IPS DF 4.7 (cell line): ENCODE data around the gene CEP72.
"Not testable (repeated sequence)": the region's sequence is repeated elsewhere in the genome, so short reads cannot be mapped to it uniquely, and the experiment has no call there.

ENCODE experiments used
- DNase-seq: peaks from one replicate; pipeline ENCODE4 v3.0.0-alpha.2; 2013; ENCODE audit warnings: low spot score; ENCODE audit errors: extremely low read depth

CEP72 gene, protein sequence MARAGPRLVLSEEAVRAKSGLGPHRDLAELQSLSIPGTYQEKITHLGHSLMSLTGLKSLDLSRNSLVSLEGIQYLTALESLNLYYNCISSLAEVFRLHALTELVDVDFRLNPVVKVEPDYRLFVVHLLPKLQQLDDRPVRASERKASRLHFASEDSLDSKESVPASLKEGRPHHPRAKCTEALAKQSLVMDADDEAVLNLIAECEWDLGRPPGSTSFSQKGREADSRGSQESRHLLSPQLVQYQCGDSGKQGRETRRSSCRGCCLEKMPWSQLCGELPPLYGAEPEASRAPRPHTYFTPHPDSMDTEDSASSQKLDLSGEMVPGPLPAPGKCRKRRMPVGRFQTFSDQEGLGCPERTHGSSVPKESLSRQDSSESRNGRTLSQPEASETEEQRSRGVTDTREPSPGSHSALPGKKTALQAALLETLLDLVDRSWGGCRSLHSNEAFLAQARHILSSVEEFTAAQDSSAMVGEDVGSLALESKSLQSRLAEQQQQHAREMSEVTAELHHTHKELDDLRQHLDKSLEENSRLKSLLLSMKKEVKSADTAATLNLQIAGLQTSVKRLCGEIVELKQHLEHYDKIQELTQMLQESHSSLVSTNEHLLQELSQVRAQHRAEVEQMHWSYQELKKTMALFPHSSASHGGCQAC

DNA sequence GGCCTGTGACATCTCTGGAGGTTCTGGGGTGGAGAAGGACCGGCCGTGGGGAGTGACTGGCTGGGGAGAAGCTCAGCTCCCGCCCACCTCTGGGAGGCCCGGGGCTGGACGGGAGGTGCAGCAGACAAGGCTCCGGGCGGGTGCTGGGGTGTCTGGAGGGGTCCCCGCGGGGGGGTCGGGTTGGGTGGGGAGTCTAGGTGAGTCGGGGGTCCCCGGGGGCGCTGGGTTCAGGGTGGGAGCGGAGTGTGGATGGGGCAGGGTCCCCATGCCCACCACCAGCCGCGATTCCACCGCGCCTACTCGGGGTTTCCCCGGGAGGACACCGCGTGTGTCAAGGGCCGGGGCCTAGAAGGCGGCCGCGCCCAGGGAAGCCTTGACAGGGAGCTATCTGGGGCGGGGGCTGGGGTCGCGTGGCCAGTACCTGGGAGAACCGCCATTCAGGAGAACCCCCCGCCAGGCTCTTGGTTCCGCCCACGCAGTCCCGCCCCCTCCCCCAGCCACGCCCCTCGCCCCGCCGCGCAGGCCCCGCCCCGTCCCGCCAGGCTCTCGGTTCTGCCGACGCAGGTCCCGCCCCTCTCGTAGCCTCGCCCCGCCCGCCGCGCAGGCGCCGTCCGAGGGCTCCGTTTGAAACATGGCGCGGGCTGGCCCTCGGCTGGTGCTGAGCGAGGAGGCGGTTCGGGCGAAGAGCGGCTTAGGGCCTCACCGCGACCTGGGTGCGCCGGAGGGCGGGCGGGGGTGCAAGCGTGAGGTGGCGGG lies at the start of gene CEP72:
TSS of gene CEP72 (plus strand) at position 610 of the 756 bp plus-strand sequence. CDS start at position 632, 22 bp downstream.
- DNase-seq = no peak

DNA sequence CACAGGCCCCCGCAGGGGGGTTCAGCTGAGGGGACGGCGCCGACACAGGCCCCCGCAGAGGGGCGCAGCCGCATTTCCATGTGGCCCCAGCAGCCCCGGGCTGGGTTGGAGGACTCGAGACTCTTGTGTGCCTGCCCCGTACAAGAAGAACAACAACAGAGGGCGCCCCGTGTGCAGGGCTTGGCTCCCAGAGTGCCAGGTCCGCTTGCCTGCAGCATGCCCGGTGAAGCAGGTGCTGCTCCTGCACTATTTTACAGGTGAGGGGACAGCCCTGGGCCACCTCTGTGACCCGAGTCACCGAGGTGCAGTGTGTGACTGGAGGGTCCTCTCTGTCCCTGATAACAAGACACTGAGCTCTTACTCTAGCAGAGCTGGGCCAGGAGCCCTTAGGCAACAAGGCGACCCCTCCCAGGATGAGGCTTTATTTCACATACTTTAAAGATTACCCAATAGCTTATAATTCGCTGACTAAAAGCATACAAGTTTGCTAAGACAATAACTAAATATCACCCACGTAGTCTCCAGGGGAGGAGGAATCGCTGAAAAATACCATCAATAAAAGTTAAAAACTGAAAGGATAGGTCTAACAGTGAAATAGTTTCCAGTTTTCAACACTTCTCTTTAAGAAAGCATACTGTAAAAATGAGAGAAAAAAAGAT lies 46.2 kb upstream of the CEP72 start:
- DNase-seq = no peak

DNA sequence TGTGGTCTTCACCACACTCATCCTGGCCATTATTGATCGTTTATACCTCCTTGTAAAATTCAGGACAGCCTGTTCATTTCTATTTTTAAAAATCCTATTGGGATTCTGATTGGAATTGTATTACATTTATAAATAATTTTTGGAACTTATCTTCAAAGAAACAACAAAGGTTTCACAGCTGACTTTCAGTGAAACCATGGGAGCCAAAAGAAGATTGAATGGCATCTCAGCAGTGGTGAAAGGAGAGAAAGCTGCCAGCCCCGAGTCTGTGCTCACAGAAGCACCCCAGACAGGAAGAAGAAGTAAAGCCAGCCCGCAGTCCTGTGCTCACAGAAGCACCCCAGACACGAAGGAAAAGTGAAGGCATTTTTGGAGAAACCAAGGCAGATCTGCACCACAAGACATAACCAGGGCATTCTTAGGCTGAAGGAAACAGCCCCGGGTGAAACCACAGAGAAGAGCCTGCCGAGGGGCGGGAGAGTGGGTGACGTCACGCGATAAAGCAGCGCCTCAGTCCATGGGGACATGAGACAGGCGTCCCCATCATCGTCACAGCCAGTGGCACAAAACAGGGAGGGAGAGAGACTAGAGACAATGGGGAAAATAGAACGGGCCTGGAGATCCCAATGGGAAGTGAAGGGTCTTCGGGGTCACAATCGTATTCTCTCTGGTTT lies 45.4 kb upstream of the CEP72 start:
- DNase-seq = no peak

DNA sequence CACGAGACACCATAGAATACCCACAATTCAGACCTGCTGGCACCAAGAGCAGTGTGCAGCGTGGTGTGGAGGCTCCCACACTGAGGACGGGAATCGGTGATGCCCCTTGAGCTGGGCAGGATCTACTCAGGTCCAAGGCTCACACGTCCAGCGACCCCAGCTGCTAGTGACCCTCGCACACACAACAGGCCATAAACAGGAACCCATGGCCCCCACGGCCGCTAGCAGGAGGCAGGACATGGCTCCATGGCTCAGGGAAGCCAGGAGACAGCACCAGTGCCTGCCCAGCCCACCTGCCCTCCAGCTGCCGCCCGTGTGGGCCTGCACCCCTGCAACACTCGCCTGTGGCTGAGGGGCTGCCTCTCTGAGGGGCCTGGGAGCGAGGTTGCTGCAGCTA lies 44.5 kb upstream of the CEP72 start:
- no peak for DNase-seq

DNA sequence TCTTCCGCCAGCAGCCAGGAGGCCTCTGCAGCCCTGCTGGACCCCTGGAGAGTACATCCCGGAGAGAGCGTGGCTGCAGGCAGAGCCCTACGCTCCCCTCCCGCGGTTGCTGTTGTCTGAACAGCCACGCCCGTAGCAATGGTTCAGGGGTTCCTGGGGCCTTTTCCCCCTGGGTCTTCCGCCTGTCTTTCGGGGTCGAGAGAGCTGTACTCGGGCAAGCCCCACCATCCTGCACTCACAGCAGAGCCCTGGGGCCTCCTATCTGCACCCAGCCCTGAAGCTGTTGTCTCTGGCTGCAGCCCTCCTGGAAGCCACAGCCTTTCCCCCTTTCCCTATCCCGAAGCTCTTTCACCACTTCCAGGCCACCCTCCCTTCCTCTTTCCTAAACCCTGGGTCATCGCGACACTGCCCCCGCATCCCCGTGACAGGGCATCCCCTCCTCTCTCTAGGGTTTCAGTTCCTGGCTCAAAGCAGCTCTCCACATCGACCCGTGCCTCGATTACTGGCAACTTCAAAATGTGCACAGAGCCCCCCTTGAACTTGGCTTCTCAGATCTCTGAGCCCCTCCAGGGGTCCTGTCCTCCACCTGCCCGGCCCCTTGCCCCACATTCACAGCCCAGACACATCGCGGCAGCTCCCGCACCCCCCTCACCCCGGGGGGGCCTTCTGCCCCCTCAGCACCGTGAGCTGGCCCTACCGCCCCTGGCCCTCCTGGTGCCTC lies 43.9 kb upstream of the CEP72 start:
- DNase-seq = no peak

DNA sequence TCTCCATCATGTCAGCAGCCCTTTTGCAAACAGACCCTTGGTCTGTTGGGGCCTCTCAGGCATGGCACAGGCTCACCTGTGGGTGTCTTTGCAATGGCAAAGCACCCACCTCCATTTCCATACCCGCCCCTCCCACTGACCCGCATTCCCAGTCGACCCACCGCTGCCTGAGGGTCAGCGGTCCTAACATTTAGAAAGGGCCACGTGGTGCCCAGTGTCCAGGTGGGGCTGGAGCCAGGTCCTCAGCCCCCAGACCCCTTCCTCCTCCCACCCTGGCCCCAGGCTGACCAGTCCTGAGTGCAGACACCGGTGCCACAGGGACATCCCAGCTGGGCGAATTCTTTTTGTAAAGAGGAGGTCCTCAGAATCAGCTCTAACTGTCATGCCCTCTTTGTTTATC lies 43.3 kb upstream of the CEP72 start:
- no peak for DNase-seq

DNA sequence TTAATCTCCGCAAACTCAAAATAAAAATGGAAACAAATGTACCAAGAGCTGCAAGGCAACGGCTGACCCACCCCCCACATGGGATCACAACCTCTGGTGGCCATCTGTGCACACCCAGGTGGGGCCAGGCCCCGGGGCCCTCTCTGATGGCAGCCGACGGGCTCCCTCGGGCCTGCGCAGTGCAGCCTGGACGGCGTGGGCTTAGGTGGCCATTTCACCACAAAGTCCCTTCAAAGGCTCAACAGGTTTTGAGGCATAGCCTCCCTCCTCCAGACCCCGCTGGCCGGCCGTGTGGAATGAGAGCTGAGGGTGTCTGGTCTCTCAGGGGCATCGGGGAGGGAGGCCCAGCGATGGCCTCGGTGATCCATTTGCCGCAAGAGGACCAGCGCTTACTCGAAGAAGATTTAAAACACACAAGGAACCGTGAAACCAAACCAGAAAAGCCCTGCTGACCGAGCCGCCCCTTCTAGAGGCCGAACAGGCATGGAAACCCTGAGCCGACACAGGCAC lies 42.7 kb upstream of the CEP72 start:
- no peak for DNase-seq

DNA sequence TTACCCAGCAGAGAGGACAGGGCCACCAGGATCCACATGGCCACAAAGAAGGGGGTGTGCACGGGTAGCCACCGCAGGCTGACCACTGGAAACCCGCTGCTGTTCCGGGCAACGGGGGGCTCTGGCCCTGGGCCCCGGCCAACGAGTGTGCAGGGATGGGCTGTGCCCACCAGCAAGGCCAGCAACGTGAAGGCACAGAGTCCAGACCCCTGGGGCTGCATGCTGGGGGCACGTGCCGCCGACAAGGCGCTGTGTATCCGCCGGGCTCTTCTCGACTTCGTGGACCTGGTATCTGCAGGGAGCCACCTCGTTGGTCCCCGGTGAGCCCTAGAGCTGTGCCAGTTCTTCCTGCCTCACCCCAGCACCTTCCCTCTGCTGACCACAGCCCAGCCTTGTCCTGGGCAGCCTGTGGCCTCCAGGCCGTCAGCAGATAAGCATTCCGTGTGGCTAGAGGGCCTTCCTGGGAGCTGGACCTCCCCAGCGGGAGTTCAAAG lies 42.2 kb upstream of the CEP72 start:
- no peak for DNase-seq

DNA sequence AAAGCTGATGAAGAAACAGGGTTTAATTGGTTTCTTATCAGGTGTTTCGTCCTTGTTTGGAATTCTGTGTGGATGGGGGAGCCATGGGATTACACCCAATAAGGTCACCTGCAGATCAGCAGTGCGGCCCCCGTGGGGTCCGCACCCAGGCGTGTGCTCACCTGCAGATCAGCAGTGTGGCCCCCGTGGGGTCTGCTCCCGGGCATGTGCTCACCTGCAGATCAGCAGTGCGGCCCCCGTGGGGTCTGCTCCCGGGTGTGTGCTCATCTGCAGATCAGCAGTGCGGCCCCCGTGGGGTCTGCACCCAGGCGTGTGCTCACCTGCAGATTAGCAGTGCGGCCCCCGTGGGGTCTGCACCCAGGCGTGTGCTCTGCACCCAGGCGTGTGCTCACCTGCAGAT lies 41.7 kb upstream of the CEP72 start:
- no peak for DNase-seq

DNA sequence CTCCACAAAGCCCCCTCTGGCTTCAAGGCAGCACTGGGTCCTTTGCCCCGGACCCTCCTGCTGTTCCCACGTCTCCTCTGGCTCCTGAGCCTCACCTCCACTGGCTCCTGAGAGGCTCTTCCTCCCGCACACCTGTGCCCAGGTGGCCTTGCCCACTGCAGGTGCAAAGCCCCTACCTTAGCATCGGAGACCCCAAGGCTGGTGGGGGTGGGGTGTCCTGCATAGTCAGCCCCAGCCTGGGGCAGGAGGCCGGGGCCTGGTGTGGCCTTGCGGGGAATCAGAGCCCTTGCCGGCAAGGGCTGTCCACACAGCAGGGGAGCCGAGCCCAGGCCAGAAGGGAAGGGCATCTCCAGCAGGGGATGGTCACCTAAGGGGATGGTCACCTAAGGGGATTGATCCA lies 41.3 kb upstream of the CEP72 start:
- no peak for DNase-seq

DNA sequence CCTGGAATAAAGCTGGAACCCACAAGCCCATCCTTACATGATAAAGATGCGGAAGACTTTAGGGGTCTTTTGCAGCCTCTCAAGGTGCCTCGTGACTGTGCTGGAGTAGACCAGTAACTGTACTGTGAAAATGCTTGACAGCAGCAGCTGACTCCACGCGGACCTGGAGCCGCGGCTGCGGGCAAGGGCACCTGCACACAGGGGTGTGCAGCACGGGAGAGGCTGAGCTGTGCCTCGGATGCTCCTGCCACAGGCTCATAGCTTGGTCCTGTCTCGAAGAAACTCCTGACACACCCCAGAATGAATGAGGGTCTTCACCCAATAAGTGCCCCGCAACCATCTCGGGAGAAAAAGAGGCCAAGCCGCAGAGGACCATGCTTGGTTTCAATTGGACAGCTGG lies 40.3 kb upstream of the CEP72 start:
- no peak for DNase-seq

DNA sequence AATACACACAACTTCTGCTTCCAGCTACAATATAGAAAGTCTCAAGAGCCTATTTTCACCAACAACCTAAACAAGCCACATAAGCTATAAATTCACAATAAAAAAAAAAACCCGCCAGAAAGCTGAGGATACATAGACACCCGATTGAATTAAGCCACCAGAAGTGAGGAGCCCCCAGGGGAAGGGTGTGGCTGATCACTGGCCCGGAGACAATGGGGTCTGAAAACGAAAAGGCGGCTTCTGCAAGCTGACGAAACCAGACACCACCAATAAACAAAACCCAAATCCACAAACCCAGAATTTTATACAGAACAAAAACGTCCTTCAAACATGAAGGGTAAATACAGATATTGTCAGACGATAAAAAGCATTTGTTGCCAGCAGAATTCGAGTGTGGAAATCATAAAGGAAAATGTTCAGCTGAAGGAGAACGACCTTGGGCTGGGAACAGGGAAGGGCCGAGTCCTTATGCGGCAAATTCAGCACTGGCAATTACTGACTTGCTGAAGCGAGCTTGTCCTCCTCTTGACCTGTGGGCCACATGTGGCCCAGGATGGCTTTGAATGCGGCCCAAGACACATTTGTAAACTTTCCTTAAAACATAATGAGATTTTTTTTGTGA lies 39.6 kb upstream of the CEP72 start:
- DNase-seq = no peak

DNA sequence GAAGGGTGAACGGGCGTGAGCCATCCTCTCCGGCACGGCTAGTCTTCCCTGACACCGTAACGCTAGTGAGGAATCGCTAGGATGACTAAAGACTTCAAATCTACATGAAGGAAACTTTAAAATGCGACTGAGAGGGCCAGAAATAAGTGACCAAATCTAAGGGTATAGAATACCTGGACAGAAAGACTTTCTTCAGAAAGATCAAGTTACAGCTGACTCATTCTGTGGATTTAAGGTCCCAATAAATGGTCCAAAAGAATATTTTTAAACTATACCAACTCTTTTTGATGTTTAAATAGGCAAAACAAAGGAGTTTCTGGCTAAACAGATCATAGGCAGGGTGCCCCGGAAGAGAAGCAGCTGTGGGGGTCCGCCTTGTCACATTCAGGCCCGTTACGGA lies 38.9 kb upstream of the CEP72 start:
- no peak for DNase-seq

DNA sequence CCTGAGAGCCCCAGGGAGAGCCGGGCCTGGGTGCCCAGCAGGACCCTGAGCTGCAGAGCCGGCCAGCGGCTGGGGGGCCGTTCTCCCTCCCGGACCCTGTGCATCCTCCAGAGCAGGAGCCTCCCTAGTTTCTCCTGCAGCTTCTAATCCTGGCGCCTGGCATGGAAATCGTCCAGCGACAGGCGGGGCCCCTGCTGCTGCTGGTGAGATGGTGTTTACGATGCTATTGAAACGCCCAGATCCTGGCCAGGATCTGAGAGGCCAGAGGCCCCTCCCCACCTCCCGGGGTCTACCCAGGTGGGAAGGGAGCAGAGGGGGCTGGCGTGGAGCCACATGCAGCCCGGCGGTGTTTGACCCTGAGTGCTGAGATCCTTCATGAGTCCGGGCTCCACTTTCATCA lies 38.2 kb upstream of the CEP72 start:
- DNase-seq = no peak

DNA sequence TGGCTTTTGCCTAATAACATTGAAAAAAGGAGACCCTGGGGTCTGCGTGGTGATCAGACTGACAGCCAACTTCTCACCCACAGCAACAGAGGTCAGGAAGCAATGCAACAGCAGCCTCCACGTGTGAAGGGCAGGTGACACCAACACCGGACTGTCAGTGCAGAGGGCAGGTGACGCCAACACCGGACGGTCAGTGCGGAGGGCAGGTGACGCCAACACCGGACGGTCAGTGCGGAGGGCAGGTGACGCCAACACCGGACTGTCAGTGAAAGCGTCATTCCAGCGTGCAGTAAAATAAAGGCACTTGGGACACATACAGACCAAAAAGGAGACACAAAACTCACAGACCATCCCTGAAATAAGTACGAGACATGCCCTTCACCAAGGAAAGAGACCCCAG lies 37.2 kb upstream of the CEP72 start:
- no peak for DNase-seq

DNA sequence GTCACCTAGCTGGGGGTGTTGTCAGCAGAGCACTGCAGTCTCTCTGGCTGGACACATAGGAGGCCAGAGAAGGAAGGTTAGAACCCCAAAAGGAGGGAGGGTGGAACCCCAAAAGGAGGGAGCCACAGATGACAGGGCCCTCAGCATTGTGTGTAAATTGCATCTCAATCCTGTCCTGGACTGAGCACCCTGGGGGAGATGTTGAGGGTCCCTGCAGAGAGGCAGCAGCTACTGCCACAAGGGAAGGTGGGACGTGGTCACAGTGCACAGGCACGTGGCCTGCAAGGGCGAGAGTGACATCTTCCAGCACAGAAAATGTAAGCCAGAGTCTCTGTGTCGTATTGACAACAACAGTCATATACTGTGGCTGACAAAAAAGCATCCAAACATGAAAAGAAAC lies 36.5 kb upstream of the CEP72 start:
- DNase-seq = no peak

DNA sequence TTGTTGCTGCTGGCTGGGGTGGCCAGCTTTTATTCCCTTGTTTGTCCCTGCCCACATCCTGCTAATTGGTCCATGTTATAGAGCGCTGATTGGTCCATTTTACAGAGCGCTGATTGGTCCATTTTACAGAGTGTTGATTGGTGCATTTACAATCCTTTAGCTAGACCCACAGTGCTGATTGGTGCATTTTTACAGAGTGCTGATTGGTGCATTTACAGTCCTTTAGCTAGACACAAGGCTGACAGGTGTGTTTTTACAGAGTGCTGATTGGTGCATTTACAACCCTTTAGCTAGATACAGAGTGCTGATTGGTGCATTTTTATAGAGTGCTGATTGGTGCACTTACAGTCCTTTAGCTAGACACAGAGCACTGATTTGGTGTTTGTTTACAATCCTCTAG lies 34.9 kb upstream of the CEP72 start:
- DNase-seq = not testable (repeated sequence)

DNA sequence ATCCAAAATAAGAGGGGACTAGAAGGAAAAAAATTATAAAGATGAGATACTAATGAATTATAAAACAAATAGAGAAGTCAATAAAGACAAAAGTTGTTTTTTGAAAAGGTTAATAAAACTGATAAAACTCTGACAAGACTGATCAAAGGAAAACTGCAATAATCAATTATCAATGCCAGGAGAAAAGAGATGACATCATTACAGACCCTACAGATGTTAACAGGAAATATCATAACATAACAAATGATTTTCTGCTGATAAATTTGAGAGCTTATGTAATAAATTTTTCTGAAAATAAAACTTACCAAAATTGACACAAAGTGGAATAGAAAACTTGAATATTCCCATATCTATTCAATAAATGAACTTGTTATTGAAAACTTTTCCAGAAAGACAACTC lies 34.3 kb upstream of the CEP72 start:
- no peak for DNase-seq

DNA sequence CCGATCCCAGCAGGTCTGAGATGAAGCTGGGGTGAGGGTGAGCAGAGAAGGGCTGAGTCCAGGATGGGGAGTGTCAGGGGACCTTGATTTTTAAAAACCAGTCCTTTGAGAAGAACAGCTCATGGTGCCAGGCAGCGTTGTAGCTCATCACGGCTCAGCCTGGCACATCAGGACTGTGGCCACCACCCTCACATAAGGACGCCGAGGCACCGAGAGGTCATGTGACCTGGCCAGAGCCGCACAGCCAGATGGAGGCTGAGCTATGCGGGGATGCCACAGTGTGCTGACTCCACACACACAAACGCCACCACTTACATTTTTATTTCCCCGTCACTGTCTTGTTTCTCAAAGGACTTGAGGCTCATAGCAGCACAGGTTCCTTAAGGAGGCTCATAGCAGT lies 32.9 kb upstream of the CEP72 start:
- no peak for DNase-seq
